Colon (tissue), 2 donors: Measurements from ENCODE around the gene RBMY1F.
"Not testable (repeated sequence)": the region's sequence is repeated elsewhere in the genome, so short reads cannot be mapped to it uniquely, and the experiment has no call there.

Experiments
- FAIRE-seq: peaks from 2 replicates; lab custom pipeline; 2012; peaks lifted over from hg19 to GRCh38; lab: Jason Lieb, UNC
- donor health status: control.
- donor health status: control.

The RBMY1F gene

DNA sequence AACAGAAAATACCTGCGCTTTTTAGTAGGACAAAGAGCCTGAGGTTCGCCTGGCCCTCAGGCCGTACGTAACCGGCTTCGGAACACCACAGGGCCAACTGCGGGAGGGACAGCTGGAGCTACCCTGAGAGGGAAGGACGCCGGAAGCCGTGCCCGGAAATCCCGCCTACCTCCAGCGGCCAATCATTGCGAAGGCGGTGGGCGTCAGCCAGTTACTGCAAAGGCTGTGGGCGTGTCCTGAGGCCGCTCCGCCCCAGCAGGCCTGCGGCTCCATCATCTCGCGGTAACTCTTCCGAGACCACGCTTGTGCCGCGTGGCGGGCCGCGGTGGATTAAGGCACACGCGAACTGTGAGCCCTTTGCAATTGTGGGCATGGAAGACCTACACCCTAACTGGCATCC is at the start of gene RBMY1F:
Gene RBMY1F, minus strand, starts transcription at position 101 of the 400 bp plus-strand sequence. CDS start 1,954 bp downstream, outside the sequence.
- not testable (repeated sequence) for FAIRE-seq

DNA sequence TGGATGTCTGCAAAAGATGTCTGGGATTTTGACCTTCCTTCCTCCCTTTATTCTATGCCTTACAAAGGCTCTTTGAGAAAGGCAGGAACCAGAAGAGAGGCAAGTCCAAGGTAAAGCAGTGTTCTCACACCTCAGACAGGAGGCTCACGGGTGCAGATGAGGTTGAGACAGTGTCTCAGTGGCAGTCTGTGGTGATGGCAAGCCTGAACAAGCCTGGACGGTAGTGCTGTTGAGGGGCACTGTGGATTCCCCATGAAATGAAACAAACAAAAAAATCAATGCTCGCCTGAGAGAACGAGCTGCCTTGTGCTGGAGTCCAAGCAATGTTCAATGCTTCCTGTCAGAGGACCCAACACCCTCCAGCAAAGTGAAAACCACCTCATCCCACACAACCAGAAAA is 31.6 kb downstream of the RBMY1F start:
- not testable (repeated sequence) for FAIRE-seq

DNA sequence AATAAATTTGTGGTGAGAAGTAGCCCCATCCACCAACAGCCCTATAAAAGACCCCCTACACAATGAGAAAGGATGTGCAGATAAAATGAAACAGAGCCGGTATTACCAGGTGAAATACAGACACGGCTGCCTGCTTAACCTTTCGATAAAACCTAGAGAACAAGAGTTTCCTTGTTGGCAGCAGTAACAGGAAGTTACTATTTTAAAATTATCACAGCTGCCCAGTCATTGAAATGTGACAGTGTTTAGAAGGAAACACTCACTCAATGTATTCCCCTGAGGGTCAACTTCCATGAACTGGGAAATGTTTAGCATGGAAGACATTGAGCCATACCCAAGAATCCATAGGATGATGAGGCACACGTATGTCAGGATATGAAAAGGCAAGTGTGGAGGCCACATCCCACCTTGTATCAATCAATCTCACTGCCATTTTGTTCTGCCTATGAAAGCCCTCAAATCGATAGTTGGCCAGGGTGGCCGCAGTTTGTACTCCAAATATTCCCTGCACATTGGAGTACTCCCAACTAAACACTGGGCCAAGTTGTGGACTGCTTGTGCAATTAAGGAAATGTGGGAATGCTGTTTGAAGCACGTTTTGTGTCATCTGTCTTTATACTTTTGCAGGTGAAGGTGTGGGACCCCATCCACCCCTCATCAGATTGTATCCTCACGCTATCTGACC is 41.6 kb downstream of the RBMY1F start:
- FAIRE-seq: not testable (repeated sequence)

DNA sequence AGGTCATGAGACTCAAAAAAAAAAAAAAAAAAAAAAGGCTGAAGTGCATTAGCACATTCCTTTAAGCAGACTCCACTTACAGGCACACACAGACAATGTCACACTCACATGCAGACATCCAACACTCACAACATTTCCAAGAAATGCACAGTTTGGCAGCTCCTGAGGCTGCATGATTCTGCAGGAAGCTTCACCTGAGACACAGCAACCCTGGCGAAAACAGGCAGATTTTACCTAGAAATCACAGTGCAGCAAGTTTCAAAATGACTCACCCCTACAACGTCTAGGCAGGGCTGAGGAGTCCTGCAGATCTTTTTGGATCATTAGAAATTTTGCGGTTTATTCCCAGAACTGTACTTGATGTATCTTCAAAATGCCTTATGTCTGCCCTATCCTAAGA is 48.0 kb downstream of the RBMY1F start:
- FAIRE-seq: not testable (repeated sequence)

GRCh38 chrY:22130494-22130893 is 52.2 kb downstream of the RBMY1F start:
- not testable (repeated sequence) for FAIRE-seq
